DMS153 (cell line): Measurements from ENCODE around the gene FADS3.

Experiments
- DNase-seq: peaks from one replicate; lab custom pipeline; 2025; lab: John Stamatoyannopoulos, UW

Gene FADS3

DNA sequence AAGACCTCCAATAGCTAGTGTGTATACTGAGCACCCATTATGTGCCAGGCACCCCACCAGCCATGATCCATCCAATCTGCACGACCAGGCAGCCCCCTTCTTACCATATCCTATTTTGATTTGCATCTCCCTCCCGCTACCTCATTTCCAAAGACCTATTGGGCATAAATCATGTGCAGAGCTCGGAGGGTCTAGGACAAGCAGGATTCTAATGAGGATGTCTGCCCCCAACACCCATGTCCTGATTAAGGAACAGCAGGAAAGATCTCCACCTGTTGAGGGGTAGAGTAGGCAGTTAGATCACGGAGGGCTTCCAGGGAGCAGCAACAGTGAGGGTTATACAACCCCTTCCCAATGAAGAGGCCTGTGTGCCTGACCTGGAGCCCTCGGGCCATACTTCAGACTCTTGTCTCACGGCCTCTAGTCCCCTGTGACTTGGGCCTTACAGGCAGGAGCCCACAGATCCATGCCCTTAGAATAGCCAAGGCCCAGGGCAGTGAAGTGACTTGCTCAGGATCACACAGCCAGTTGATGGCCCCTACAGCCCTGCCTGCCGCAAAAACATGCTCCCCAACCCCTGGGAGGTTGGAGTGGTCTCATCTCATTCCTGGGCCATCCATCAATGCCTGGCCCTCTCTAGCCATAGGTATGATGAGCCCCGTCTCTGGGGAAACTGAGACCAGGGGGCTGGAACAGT, 22.5 kb upstream of the FADS3 start:
- DNase-seq: no peak

DNA sequence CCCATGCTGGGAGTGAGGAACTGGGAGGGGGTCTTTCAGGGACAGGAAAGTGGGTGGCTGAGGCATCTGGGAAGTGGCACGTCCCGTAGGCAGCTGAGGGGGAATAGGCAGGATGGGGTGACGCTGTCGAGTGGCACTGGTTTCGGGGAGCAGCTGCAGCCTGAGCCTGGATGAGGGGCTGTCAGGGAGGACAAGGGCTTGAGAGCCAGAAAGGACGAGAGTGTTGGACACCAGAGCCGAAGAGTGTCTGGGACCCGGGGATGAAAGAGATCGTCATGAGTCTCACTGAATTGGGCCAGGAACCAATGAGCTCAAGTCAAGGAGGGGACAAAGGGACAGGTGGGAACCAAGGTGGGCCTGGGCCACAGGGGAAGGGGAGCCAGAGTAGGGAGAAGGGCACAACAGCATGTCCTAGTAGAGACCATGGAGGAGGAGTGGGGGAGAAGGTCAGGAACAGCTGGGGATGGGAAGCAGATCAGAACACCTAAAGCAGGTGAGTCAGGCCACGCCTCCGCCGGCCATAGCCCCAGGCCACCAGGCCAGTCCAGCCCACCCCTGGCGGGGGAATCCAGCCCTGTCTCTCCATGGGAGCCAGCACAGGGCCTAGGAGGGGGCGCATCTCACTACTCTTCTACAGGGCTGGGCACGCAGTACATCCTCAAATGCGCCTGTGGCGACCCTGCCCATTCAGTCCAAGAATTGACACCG, 21.8 kb upstream of the FADS3 start:
- DNase-seq: no peak

DNA sequence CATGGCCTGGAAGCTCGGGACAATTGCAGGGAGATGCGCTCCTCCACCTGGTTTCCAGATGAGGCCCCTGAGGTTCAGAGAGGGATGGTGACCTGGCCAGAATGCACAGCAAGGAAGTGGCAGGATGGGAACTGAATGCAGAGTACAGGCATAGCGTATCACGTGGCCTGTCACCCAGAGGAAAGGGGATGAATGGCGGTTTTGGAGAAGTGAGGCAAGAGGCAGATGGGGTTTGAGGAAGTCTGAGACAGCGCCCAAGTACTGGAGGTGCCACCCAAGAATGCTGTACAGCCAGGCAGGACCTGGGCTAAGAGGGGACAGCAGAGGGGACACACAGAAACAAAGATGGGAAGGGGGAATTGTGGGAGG, 21.2 kb upstream of the FADS3 start:
- no peak for DNase-seq

DNA sequence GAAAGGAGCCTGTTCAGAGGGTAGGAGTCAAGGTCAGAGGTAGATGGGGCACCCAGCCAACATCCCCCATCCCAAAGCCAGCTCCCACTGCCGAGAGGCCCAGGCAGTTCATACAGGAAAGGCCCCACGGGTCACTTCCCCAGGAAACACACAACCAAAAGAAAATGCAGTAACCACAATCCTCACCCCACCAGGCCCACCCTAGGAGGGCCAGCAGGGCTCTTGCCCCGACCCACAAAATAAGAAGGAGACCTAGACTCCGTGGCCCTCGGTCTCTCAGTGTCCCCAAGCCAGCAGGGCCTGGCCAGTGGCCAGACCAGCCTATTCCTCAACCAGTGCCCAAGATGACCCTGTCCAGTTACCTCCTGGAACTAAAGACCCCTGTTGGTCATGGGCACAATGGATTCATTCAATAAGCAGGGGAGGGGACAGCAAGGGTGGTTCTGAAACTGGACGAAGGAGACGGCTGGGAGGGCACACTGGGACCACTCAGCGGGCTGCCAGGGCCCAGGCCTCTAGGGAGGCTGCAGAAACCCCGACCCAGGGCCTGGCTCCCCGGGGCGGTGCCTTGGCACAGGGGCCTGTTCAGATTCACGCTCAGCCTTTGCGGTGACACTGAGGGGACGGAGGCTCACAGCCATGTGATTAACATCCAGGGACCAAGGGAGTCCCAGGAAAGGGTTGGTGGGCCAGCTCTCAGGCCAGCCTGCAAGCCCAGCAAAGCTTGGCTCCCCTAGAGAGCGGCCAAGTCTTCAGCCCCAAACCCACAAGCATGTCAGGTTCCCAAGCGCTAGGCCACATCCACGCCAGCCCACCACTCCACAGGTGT, 20.6 kb upstream of the FADS3 start:
- DNase-seq: no peak

DNA sequence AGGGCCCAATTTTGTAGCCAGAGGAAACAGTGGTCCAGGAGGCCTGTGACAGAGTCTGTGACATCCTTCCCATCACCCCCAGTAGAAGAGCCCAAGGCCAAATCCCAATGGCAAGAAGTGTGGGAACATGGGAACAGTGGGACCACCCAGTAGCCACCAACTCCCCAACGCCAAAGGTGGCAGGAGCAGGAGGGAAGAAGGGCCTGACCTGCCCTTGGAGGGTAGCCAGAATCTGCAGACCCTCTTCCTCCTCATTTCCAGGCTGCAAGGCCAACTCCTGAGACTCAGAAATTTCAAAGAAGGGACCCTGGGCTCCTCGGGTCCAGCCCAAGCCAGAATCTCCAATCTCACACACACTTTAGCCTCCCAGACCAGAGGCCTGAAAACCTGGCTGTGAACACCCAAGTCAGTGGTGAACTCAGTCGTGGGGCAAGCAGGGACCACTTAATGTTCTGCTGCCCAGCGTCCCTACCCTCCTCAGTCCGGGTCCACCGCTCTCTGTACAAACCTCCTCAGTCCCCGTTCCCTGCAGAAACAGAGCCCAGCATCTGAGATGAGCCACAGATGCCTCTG, 19.9 kb upstream of the FADS3 start:
- no peak for DNase-seq

DNA sequence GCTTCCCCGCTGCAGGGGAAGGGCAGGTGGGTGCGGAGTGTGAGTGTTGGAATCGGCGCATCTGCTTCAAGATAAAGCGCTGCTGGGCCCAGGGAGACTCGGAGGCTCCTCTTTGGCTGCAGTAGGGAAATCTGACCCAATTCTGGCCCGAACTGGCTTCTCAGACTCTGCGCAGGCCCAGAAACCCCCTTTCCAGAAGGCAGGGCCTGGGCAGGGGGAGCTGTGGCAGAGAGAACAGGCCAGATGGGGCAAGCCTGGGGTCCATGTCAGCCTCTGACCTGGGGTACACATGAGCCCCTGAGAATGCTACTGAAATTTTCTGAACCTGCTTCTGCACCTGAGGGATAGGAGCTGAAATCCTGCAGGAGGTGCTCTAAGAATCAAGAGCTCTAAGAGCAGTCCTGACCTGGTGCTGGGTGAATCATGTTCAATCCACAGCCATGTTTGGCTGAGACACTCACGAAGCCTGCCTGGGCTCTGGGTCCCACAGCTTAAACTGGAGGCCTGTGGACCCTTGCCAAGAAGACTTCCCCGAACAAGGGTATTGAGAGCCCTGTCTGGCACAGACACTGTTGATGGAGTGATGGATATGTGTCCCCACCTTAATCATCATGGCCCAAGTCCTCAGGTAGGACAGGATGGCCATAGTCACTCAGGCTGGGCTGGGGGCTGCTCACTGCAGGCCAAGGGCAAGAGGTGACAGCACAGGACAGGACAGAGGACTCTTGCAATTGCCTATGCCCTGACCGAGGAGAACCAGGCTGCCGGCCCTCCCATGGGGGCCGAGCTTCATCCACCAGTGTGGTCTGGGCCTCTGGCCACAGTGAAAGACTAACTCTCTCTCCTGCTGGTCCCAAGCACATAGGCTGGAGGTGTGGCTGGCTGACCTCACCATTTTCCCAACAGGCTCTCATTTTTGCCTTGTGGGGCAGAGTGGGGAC, 19.1 kb upstream of the FADS3 start:
- no peak for DNase-seq

DNA sequence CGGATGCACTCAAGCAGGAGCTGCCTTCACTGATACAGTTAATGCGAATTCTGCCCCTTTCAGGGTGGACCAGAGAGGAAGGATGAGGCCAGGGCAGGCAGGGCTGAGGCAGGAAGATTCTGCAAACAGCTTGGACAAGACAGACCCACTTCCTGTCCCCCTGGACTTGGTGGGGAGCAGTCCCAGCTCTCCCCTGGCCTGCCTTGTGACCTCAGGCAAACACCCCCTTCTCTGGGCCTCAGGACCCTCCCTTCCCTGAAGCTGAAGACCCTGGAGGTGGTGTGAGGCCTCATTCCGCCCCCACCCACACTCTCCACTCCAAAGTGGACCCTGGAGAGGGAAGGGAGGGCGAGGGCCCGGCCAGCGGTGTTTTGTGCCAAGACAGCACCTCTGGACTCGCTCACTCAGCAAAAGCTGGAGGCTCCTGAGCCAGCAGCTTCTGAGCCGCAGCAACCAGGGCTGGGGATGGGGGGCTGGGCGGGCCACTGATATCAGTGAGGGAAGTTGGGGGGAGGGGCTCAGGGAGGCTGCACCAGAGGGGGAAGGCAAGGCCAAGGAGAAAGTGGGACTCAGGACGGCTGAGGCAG, 17.5 kb upstream of the FADS3 start:
- no peak for DNase-seq

DNA sequence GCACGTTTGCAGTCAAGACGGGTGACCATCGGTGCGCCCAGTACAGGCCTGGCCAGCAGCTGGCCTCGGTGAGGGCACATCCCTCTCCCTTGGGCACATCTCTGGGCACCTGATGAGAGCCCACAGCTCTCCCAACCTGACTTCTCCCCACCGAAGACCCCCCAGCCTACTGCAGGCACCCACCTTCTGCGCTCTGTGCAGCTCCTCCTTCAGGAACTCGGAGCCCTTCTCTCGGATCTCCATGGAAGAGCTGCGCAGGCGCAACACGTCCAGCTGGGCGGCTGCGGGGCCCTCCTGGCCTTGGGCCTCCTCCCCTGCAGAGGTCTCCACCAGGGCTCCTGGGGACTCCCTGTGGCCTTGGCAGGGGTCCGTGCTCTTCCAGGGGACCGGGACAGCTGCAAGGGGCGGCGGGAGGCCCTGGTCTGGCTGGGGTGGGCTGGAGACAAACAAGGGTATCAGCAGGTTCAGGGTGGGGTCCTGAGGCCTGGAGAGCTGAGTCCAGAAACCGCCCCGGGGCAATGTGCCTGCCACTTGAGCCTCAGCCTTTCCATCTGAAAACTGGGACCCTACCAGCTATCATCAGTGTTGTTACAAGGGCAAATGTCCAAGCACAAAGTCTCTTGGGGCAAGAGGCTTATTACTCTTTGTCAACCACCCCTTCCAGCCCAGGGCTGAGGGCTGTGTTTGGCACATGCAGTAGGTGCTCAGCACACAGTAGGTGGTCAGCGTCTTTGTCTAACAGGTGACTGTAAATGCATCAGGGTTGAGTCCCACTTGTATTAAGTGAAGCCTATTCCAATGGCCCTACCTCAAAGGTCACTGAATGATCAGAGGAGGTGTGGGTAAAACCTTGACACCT, 16.8 kb upstream of the FADS3 start:
- DNase-seq: no peak

DNA sequence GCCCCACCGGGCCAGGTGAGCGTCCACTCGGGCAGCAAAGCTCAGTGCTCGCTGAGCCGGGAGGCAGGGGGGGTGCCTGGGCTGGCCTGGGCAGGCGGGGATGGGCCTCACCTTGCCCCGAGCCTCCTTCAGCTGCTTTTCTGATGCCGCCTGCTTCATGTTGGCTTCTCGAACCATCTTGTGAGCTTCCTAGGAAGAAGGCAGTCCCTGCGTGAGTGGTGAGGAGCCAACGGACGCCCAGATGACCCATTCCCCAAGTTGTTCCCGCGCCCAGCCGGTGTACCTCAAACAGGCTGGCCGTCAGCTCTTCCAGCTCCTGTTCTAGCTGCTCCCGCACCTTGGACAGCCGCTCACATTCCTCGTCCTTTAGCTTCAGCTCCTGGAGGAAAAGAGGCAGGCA, 15.9 kb upstream of the FADS3 start:
- DNase-seq: no peak

DNA sequence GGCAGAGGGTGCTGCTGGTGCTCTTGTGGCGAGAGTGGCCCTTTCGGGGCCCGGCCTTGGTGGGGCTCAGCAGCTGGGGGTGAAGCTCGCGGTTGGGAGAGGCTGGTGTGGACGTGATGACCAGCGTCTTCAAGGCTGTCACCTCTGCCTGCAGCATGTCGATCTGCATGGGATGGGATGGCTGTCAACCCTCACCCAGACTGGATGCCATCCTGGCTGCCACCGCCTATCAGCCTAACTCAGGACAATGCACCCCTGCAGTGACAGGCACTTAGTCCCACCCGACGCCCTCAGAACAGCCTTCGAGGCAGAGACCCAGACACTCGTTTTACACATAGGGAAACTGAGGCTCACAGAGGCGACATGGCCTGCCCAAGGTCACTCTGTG, 15.2 kb upstream of the FADS3 start:
- no peak for DNase-seq

DNA sequence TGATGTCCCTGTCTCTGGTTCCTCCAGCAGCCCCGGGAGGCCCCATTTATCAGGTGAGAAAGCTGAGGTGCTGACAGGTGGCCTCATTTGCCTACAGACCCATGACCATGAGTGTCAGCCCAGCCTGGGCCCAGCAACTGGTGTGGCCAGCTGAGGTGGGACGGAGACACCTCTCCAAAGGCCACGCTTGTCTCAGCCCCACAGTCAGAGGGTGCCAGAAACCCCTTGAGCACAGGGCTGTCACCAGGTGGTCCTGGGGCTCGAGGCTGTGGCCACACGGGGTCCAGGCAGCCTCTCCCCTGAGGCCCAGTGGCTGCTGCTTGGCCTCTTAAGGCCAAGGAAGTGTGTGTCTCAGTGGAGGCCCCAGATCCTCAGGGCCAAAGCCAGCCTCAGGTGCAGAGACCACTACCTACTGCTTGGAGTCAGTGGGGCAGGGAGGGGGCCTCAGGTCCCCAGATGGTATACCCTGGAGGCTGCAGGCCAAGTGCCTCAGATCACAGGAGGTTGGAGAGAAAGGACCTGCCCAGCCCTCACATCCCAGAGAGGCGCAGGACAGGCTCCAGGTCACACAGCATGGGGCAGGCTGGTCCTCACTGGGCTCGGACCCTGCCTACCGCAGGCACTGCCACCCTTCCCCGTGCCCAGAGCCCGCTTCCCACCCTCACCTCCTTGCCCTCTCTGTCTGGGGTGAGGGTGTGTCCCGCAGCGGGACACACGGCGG, 14.6 kb upstream of the FADS3 start:
- no peak for DNase-seq

DNA sequence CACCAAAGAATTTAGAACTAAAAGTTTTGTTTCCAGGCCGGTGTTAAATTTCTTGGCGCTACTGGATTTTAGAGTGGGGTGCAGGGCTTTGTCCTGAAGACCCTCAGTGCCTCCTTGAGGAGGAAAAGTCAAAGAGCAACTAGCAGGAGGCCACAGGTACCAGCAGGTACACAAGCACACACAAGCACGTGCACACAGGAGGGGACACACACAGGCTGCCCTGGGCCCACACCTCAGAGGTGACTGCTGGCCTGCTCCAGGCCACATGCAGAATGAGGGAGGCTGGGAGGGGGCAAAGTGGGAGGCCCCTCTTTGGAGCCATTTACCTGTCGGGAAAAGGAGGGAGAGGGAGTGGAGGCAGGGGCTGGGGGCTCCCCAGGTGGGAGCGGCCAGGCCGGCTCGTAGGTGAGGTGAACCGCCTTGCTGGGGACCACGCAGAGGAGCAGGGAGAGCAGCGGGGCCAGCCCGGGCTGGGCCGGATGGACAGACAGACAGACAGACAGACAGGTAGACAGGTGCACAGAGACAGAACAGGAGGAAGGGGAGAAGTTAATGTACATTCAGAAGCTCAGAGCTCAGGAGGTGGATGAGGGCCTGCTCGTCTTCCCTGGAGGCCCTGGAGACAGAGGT, 13.8 kb upstream of the FADS3 start:
- no peak for DNase-seq

DNA sequence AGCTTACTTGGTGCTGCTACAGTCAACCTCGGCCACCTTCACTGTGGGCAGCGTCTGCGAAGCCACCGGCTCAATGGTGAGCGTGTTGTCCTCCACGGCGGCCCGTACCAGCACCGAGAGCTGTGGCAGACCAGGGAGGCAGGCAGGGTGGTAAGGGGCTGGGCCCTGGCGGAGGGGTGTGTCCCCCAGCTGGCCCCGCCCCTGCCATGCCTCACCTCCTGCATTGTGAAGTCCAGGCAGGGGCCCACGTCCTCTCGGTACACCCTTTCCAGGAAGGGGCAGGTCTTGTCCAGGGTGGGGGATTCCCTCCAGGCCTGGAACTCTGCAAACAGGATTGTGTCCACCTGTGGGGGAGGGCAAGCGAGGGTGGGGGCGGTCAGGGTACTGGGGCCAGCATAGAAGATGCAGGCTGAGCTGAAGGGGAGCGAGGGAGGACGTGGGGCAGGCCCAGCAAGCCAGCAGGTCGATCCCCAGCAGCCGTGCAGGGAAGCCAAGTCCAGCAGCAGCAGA, 13.2 kb upstream of the FADS3 start:
- peak; percentile 35 for DNase-seq

DNA sequence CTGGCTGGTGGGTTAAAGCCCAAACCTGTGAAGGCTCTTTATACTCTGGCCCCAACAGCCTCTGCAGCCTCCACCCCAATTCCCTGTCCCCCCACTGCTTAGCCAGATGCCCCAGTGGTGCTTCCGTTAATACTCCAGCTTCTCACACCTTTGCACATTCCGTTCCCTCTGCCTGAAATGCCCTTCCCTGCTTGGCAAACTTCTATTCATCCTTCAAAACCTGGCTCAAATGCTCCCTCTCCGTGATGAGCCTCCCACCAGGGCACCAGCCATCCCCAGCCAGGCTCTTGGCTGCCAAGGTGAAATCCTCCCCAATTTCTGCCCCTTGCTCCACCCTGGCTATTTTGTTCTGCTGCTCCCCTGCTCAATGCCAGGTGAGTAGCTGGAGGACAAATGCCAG, 12.5 kb upstream of the FADS3 start:
- no peak for DNase-seq

DNA sequence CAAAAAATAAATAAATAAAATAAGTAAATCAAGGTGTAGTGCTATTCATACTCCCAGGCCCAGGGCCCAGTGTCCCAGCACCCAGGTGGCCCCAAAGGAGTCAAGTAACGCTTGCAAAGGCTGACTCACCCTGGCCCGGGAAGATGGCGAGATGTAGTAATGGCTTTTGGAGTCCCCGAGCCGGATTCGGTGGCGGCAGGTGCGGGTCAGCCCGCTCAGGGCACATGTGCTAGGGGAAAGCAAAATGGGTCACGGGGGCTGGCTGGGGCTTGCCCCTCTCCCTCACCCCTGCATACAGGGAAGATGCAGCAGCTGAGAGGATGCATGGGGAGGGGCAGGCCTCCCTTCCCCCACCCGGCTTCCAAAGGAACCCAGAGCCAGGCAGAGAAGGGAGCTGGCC, 11.0 kb upstream of the FADS3 start:
- DNase-seq: no peak

DNA sequence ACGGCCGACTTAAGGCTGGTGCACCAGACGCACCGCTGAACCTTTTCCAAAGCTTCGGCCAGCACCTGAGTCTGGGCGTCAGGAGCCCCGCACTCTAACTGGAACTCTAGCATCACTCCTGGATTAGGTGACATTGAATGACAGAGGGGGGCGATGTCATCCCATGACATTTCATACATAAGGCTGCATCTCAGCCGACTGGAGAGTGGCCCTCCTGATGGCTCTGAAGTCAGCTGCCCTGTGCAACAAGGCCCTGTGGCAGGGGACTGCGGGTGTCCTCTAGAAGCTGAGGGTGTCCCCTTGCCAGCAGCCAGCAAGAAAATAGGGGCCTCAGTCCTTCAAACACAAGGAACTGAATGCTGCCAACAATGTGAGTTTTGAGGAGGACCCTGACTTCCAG, 10.1 kb upstream of the FADS3 start:
- no peak for DNase-seq

DNA sequence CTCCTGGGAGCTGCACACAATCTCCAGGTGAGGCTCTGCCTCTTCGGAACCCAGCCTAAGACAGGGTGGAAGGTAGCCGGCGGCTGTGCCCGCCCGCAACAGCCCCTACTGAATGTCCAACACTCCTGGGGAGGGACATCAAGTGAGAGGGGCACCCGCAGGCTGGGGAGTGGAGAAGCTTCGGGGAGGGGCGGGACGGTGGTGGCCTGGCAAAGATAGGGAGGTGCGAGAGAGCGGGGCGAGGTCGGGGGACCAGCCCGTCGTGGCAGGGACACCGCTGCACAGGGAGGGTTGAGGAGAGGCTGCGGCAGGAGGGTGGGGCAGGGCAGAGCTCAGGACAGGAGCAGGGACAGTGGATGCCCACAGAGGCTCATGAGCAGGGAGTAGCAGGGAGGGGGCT, 8.9 kb upstream of the FADS3 start:
- DNase-seq: no peak

DNA sequence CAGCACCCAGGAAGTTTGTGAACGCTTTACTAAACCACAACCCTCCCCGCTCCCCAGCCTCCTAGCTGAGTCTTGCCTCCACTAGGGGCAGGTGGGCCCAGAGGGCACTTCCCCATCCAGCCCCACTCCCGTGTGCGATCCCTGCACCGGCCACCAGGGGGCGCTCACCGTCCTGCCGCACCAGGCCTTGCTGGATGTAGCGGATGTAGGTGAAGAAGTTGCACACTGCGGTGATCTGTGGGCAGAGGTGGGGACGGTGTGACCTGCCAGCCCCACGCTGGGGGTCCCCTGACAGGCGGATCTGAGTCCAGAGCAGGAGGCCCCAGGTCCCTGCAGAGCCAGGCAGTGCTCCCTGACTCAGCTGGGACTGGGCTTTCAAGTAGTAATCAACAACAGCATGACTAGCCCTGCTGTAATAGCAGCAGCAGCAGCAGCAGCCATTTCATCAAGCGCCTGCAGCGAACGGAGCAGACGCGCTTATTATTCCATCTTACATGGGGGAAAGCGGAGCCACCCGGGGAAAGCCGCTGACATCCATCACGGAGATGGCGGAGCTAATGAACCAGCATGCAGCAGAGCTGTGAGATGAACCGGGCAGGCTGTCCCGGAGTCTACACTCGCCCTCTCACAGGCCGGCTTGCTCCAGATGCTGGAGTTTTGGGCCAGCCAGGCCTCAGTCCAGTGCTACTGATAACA, 7.9 kb upstream of the FADS3 start:
- DNase-seq: peak; percentile 62

DNA sequence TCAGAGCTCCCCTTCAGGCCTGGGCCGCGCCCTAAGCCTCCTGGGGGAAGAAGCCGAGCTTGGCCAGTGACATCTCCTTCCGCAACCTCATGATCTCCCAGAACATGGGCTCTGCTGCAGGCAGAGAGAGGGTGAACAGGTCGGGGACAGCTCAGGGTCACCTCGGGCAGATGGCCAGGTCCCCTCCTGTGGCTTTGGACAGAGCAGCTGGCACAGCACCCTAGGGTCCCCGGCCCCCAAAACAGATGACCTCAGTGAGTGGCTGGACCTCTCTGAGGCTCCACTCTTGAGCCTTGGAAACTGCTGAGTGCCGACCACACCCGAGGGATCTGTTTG, 6.9 kb upstream of the FADS3 start:
- DNase-seq: no peak
